Measurements from ENCODE around the gene TTN. TPM values are rescaled to one million over a fixed set of nuclear protein-coding genes. Genes with fewer than 3 reads are reported as not detected.

TTN gene
- polyA plus RNA-seq, 4 donors = 0.36 to 1.5 (median 0.76) TPM

GRCh38 chr2:178692845-178693244 is 114.4 kb downstream of the TTN start:
- DNase-seq (no peak), FAIRE-seq (no peak)
- H3K4me3 ChIP-seq (ENCODE audit: low read depth in 1 of 3, low read length in 3 of 3) = no peak overlapping the region
- 78 to 89% (median 82%) methylated on average over 2 of the region's 2 CpGs for WGBS, 3 donors
- H3K36me3 ChIP-seq (ENCODE audit: control insufficient read depth in 3 of 3, insufficient read depth in 2 of 3, low read depth in 1 of 3, low read length in 3 of 3) = no peaks in the 10 kb centered on the region
- H3K9me3 ChIP-seq (ENCODE audit: control insufficient read depth in 2 of 2, insufficient read depth in 1 of 2, low read depth in 1 of 2, low read length in 1 of 2) = no peaks in the 10 kb centered on the region
- H3K27me3 ChIP-seq (ENCODE audit: control insufficient read depth in 3 of 3, insufficient read depth in 3 of 3, low read length in 3 of 3) = no peaks in the 10 kb centered on the region
- no peaks in the 10 kb centered on the region for H3K4me1 ChIP-seq (ENCODE audit: control insufficient read depth in 3 of 3, insufficient read depth in 2 of 3, low read depth in 1 of 3, low read length in 2 of 3)
- no peak overlapping the region for H3K27ac ChIP-seq (ENCODE audit: low read depth in 1 of 3, low read length in 2 of 3)

DNA sequence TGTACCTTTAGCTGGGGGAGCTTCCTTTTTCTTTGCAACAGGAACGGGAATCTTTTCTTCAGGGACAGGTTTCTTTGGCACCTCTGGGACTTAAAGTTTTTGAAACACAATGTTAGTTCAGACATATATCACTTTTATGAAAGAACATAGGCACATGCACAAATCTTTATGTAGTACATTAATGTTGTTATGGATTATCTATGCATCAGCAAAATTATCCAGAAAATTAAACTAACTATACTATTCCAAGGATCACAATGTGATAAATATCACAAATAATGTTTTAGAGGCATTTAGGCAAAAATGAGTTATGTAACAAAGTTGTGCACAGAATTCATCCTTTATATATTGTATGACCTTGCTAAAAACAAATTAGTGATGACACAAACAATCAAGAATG is 117.4 kb downstream of the TTN start:
- Histone ChIP-seq H3K36me3 (ENCODE audit: control insufficient read depth in 3 of 3, insufficient read depth in 2 of 3, low read depth in 1 of 3, low read length in 3 of 3) (no peaks in the 10 kb centered on the region), H3K27ac (ENCODE audit: low read depth in 1 of 3, low read length in 2 of 3) (no peak overlapping the region), H3K4me3 (ENCODE audit: low read depth in 1 of 3, low read length in 3 of 3) (no peak overlapping the region), H3K4me1 (ENCODE audit: control insufficient read depth in 3 of 3, insufficient read depth in 2 of 3, low read depth in 1 of 3, low read length in 2 of 3) (no peaks in the 10 kb centered on the region), H3K27me3 (ENCODE audit: control insufficient read depth in 3 of 3, insufficient read depth in 3 of 3, low read length in 3 of 3) (no peaks in the 10 kb centered on the region), H3K9me3 (ENCODE audit: control insufficient read depth in 2 of 2, insufficient read depth in 1 of 2, low read depth in 1 of 2, low read length in 1 of 2) (no peaks in the 10 kb centered on the region)
- FAIRE-seq (no peak), DNase-seq (no peak)
- 86 to 90% (median 89%) methylated on average over 1 of the region's 1 CpG for WGBS, 3 donors

DNA sequence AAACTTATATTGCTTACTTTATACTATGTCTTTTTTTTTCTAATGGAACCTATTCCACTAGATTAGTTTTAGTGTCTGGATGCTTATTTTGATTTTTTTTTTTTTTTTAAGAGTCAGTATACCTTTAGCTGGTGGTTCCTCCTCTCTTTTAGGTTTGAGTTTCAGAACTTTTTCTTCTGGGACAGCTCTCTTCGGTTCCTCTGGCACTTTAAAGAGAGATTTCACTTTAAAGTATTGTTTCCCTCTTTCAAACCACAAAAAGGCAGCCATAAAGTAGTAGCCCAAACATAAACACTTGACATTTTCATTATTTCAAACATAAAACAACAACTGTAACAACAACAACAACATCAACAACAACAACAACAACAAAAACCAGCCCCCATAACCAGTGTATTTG is 123.3 kb downstream of the TTN start:
- Histone ChIP-seq H3K4me3 (ENCODE audit: low read depth in 1 of 3, low read length in 3 of 3) (no peak overlapping the region), H3K27ac (ENCODE audit: low read depth in 1 of 3, low read length in 2 of 3) (no peak overlapping the region), H3K4me1 (ENCODE audit: control insufficient read depth in 3 of 3, insufficient read depth in 2 of 3, low read depth in 1 of 3, low read length in 2 of 3) (no peaks in the 10 kb centered on the region), H3K36me3 (ENCODE audit: control insufficient read depth in 3 of 3, insufficient read depth in 2 of 3, low read depth in 1 of 3, low read length in 3 of 3) (no peaks in the 10 kb centered on the region), H3K27me3 (ENCODE audit: control insufficient read depth in 3 of 3, insufficient read depth in 3 of 3, low read length in 3 of 3) (no peaks in the 10 kb centered on the region), H3K9me3 (ENCODE audit: control insufficient read depth in 2 of 2, insufficient read depth in 1 of 2, low read depth in 1 of 2, low read length in 1 of 2) (no peaks in the 10 kb centered on the region)
- FAIRE-seq (no peak), DNase-seq (no peak)
- 59 to 70% (median 63%) methylated on average over 1 of the region's 1 CpG for WGBS, 3 donors

DNA sequence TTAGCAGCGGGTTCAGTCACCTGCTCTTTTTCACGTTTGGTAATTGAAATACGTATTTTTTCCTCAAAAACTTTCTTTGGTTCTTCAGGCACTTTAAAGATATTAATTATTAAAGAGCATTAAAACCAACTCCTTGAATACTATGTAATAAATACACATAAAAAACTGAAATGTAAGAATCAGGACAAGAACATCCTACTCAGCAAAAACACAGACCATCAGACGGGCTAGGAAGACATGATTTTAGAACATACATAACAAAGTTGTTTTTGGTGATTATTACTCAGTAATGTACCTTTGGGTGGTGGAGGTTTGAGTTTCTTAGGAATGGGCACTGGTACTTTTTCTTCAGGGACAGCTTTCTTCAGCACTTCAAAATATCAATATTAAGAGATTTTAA is 126.1 kb downstream of the TTN start:
- no peak for FAIRE-seq
- WGBS, 3 donors = 75 to 86% (median 82%) methylated on average over 4 of the region's 4 CpGs
- Histone ChIP-seq H3K36me3 (ENCODE audit: control insufficient read depth in 3 of 3, insufficient read depth in 2 of 3, low read depth in 1 of 3, low read length in 3 of 3) (no peaks in the 10 kb centered on the region), H3K4me1 (ENCODE audit: control insufficient read depth in 3 of 3, insufficient read depth in 2 of 3, low read depth in 1 of 3, low read length in 2 of 3) (no peaks in the 10 kb centered on the region), H3K27ac (ENCODE audit: low read depth in 1 of 3, low read length in 2 of 3) (no peak overlapping the region), H3K4me3 (ENCODE audit: low read depth in 1 of 3, low read length in 3 of 3) (no peak overlapping the region), H3K9me3 (ENCODE audit: control insufficient read depth in 2 of 2, insufficient read depth in 1 of 2, low read depth in 1 of 2, low read length in 1 of 2) (no peaks in the 10 kb centered on the region), H3K27me3 (ENCODE audit: control insufficient read depth in 3 of 3, insufficient read depth in 3 of 3, low read length in 3 of 3) (no peaks in the 10 kb centered on the region)
- no peak for DNase-seq

GRCh38 chr2:178679891-178680290 is 127.3 kb downstream of the TTN start:
- FAIRE-seq (no peak), DNase-seq (no peak)
- WGBS, 3 donors = 47 to 84% (median 64%) methylated on average over 1 of the region's 1 CpG

GRCh38 chr2:178677599-178677998 is 129.6 kb downstream of the TTN start:
- Histone ChIP-seq H3K36me3 (ENCODE audit: control insufficient read depth in 3 of 3, insufficient read depth in 2 of 3, low read depth in 1 of 3, low read length in 3 of 3) (no peaks in the 10 kb centered on the region), H3K27ac (ENCODE audit: low read depth in 1 of 3, low read length in 2 of 3) (no peak overlapping the region), H3K9me3 (ENCODE audit: control insufficient read depth in 2 of 2, insufficient read depth in 1 of 2, low read depth in 1 of 2, low read length in 1 of 2) (no peaks in the 10 kb centered on the region), H3K4me3 (ENCODE audit: low read depth in 1 of 3, low read length in 3 of 3) (no peak overlapping the region), H3K27me3 (ENCODE audit: control insufficient read depth in 3 of 3, insufficient read depth in 3 of 3, low read length in 3 of 3) (no peaks in the 10 kb centered on the region), H3K4me1 (ENCODE audit: control insufficient read depth in 3 of 3, insufficient read depth in 2 of 3, low read depth in 1 of 3, low read length in 2 of 3) (no peaks in the 10 kb centered on the region)
- FAIRE-seq (no peak), DNase-seq (no peak)
- WGBS, 3 donors = 57 to 79% (median 69%) methylated on average over 2 of the region's 2 CpGs

More at GRCh38 chr2:178679891-178680290, 127.3 kb downstream of the TTN start:
- Histone ChIP-seq H3K36me3 (ENCODE audit: control insufficient read depth in 3 of 3, insufficient read depth in 2 of 3, low read depth in 1 of 3, low read length in 3 of 3) (no peaks in the 10 kb centered on the region), H3K27ac (ENCODE audit: low read depth in 1 of 3, low read length in 2 of 3) (no peak overlapping the region), H3K9me3 (ENCODE audit: control insufficient read depth in 2 of 2, insufficient read depth in 1 of 2, low read depth in 1 of 2, low read length in 1 of 2) (no peaks in the 10 kb centered on the region), H3K27me3 (ENCODE audit: control insufficient read depth in 3 of 3, insufficient read depth in 3 of 3, low read length in 3 of 3) (no peaks in the 10 kb centered on the region), H3K4me3 (ENCODE audit: low read depth in 1 of 3, low read length in 3 of 3) (no peak overlapping the region), H3K4me1 (ENCODE audit: control insufficient read depth in 3 of 3, insufficient read depth in 2 of 3, low read depth in 1 of 3, low read length in 2 of 3) (no peaks in the 10 kb centered on the region)

GRCh38 chr2:178676046-178676445 is 131.2 kb downstream of the TTN start:
- no peak overlapping the region for H3K4me3 ChIP-seq (ENCODE audit: low read depth in 1 of 3, low read length in 3 of 3)
- no peak for FAIRE-seq
- H3K36me3 ChIP-seq (ENCODE audit: control insufficient read depth in 3 of 3, insufficient read depth in 2 of 3, low read depth in 1 of 3, low read length in 3 of 3) = no peaks in the 10 kb centered on the region
- WGBS, 3 donors = 86 to 93% (median 87%) methylated on average over 5 of the region's 5 CpGs
- H3K9me3 ChIP-seq (ENCODE audit: control insufficient read depth in 2 of 2, insufficient read depth in 1 of 2, low read depth in 1 of 2, low read length in 1 of 2) = no peaks in the 10 kb centered on the region
- no peak overlapping the region for H3K27ac ChIP-seq (ENCODE audit: low read depth in 1 of 3, low read length in 2 of 3)
- no peaks in the 10 kb centered on the region for H3K4me1 ChIP-seq (ENCODE audit: control insufficient read depth in 3 of 3, insufficient read depth in 2 of 3, low read depth in 1 of 3, low read length in 2 of 3)
- no peak for DNase-seq
- no peaks in the 10 kb centered on the region for H3K27me3 ChIP-seq (ENCODE audit: control insufficient read depth in 3 of 3, insufficient read depth in 3 of 3, low read length in 3 of 3)

- WGBS, 3 donors = 88 to 89% (median 89%) methylated on average over 4 of the region's 4 CpGs
- Histone ChIP-seq H3K27me3 (ENCODE audit: control insufficient read depth in 3 of 3, insufficient read depth in 3 of 3, low read length in 3 of 3) (no peaks in the 10 kb centered on the region), H3K9me3 (ENCODE audit: control insufficient read depth in 2 of 2, insufficient read depth in 1 of 2, low read depth in 1 of 2, low read length in 1 of 2) (no peaks in the 10 kb centered on the region), H3K4me3 (ENCODE audit: low read depth in 1 of 3, low read length in 3 of 3) (no peak overlapping the region), H3K27ac (ENCODE audit: low read depth in 1 of 3, low read length in 2 of 3) (no peak overlapping the region), H3K4me1 (ENCODE audit: control insufficient read depth in 3 of 3, insufficient read depth in 2 of 3, low read depth in 1 of 3, low read length in 2 of 3) (no peaks in the 10 kb centered on the region), H3K36me3 (ENCODE audit: control insufficient read depth in 3 of 3, insufficient read depth in 2 of 3, low read depth in 1 of 3, low read length in 3 of 3) (no peaks in the 10 kb centered on the region)
- DNase-seq = no peak
- no peak for FAIRE-seq
Observed at GRCh38 chr2:178674122-178674521, 133.1 kb downstream of the TTN start.

- no peak overlapping the region for H3K27ac ChIP-seq (ENCODE audit: low read depth in 1 of 3, low read length in 2 of 3)
- H3K9me3 ChIP-seq (ENCODE audit: control insufficient read depth in 2 of 2, insufficient read depth in 1 of 2, low read depth in 1 of 2, low read length in 1 of 2) = no peaks in the 10 kb centered on the region
- no peak overlapping the region for H3K4me3 ChIP-seq (ENCODE audit: low read depth in 1 of 3, low read length in 3 of 3)
- no peaks in the 10 kb centered on the region for H3K36me3 ChIP-seq (ENCODE audit: control insufficient read depth in 3 of 3, insufficient read depth in 2 of 3, low read depth in 1 of 3, low read length in 3 of 3)
- no peaks in the 10 kb centered on the region for H3K27me3 ChIP-seq (ENCODE audit: control insufficient read depth in 3 of 3, insufficient read depth in 3 of 3, low read length in 3 of 3)
- FAIRE-seq = no peak
- no peaks in the 10 kb centered on the region for H3K4me1 ChIP-seq (ENCODE audit: control insufficient read depth in 3 of 3, insufficient read depth in 2 of 3, low read depth in 1 of 3, low read length in 2 of 3)
- DNase-seq = no peak
Observed at GRCh38 chr2:178666458-178666857, 140.8 kb downstream of the TTN start.
